ENCODE measurements around the gene CA4. TPM values are rescaled to one million over a fixed set of nuclear protein-coding genes. Genes with fewer than 3 reads are reported as not detected.

Gene CA4
- total RNA-seq, 1 experiment from 2014 or later, result 1.4 TPM

- ChIA-PET POLR2A (no interaction called here), CTCF (no interaction called here)
- intact Hi-C loops (cut with micrococcal nuclease; ENCODE audit: unreplicated experiment) (loop anchor here (10.0 kb wide), 1 partner anchor 322 kb away; the partner anchor contains the start of gene CHCT1), in situ Hi-C loops (cut with HindIII; ENCODE audit: low pct_unique_long_range_greater_than_20kb, low sequenced_read_pairs) (no loop called here)
- TF ChIP-seq, protein P1, sequence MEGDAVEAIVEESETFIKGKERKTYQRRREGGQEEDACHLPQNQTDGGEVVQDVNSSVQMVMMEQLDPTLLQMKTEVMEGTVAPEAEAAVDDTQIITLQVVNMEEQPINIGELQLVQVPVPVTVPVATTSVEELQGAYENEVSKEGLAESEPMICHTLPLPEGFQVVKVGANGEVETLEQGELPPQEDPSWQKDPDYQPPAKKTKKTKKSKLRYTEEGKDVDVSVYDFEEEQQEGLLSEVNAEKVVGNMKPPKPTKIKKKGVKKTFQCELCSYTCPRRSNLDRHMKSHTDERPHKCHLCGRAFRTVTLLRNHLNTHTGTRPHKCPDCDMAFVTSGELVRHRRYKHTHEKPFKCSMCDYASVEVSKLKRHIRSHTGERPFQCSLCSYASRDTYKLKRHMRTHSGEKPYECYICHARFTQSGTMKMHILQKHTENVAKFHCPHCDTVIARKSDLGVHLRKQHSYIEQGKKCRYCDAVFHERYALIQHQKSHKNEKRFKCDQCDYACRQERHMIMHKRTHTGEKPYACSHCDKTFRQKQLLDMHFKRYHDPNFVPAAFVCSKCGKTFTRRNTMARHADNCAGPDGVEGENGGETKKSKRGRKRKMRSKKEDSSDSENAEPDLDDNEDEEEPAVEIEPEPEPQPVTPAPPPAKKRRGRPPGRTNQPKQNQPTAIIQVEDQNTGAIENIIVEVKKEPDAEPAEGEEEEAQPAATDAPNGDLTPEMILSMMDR (IDR thresholded peaks at IDR 0.05), result no peak
- TF ChIP-seq, protein P2, sequence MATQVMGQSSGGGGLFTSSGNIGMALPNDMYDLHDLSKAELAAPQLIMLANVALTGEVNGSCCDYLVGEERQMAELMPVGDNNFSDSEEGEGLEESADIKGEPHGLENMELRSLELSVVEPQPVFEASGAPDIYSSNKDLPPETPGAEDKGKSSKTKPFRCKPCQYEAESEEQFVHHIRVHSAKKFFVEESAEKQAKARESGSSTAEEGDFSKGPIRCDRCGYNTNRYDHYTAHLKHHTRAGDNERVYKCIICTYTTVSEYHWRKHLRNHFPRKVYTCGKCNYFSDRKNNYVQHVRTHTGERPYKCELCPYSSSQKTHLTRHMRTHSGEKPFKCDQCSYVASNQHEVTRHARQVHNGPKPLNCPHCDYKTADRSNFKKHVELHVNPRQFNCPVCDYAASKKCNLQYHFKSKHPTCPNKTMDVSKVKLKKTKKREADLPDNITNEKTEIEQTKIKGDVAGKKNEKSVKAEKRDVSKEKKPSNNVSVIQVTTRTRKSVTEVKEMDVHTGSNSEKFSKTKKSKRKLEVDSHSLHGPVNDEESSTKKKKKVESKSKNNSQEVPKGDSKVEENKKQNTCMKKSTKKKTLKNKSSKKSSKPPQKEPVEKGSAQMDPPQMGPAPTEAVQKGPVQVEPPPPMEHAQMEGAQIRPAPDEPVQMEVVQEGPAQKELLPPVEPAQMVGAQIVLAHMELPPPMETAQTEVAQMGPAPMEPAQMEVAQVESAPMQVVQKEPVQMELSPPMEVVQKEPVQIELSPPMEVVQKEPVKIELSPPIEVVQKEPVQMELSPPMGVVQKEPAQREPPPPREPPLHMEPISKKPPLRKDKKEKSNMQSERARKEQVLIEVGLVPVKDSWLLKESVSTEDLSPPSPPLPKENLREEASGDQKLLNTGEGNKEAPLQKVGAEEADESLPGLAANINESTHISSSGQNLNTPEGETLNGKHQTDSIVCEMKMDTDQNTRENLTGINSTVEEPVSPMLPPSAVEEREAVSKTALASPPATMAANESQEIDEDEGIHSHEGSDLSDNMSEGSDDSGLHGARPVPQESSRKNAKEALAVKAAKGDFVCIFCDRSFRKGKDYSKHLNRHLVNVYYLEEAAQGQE (IDR thresholded peaks at IDR 0.05; ENCODE audit: insufficient read depth in 1 of 2, low read depth in 2 of 2, low read length in 1 of 2), result no peak
- no peak for TF ChIP-seq TCF7L2 (IDR thresholded peaks at IDR 0.05; ENCODE audit: low read depth, low read length)
- TF ChIP-seq SIN3A (IDR thresholded peaks at IDR 0.05; ENCODE audit: borderline replicate concordance, insufficient read depth, low read depth, low read length), result no peak
- TF ChIP-seq POLR2AphosphoS5 (IDR thresholded peaks at IDR 0.05; ENCODE audit: low read depth, low read length), result no peak
- BruUV-seq (replicated peaks), result no TSS peak
- Histone ChIP-seq H3K27ac (ENCODE audit: low read length) (no peak overlapping the region; the same call in 1 of the 2 replicates), H3K27me3 (ENCODE audit: control insufficient read depth, insufficient read depth, low read length) (no peaks in the 10 kb centered on the region), H3K9me3 (ENCODE audit: control insufficient read depth, insufficient read depth, low read depth, low read length) (no peaks in the 10 kb centered on the region), H3K4me1 (ENCODE audit: control insufficient read depth, insufficient read depth, low read length) (no peaks in the 10 kb centered on the region), H3K36me3 (ENCODE audit: control insufficient read depth, insufficient read depth, low read length) (no peaks in the 10 kb centered on the region), H3K4me3 (ENCODE audit: low read depth in 2 of 2, low read length in 2 of 2) (peak overlapping the region; percentile 17 to 36; a peak in 3 of 4 replicates)
- peak; percentile 85 for ATAC-seq
- no peak for DNase-seq (ENCODE audit: low read depth, low spot score)
Observed at GRCh38 chr17:60102632-60103096, 47.1 kb upstream of the CA4 start.

- Histone ChIP-seq H3K36me3 (ENCODE audit: control insufficient read depth, insufficient read depth, low read length) (no peaks in the 10 kb centered on the region), H3K4me3 (ENCODE audit: low read depth in 2 of 2, low read length in 2 of 2) (no peak overlapping the region), H3K4me1 (ENCODE audit: control insufficient read depth, insufficient read depth, low read length) (no peaks in the 10 kb centered on the region), H3K9me3 (ENCODE audit: control insufficient read depth, insufficient read depth, low read depth, low read length) (no peaks in the 10 kb centered on the region), H3K27me3 (ENCODE audit: control insufficient read depth, insufficient read depth, low read length) (no peaks in the 10 kb centered on the region), H3K27ac (ENCODE audit: low read length) (no peak overlapping the region)
- BruUV-seq (replicated peaks), result no TSS peak
- POLR2A ChIA-PET, result no interaction called here
- intact Hi-C loops (cut with micrococcal nuclease; ENCODE audit: unreplicated experiment), result loop anchor here (10.0 kb wide), 1 partner anchor 321 kb away; the partner anchor contains the start of gene CHCT1
- TF ChIP-seq, protein P1 (IDR thresholded peaks at IDR 0.05), result no peak
- no peak for TF ChIP-seq TCF7L2 (IDR thresholded peaks at IDR 0.05; ENCODE audit: low read depth, low read length)
- TF ChIP-seq, protein P2 (IDR thresholded peaks at IDR 0.05; ENCODE audit: insufficient read depth in 1 of 2, low read depth in 2 of 2, low read length in 1 of 2), result no peak
- ATAC-seq (no peak), DNase-seq (ENCODE audit: low read depth, low spot score) (no peak)
- in situ Hi-C loops (cut with HindIII; ENCODE audit: low pct_unique_long_range_greater_than_20kb, low sequenced_read_pairs), result no loop called here
- CTCF ChIA-PET, result no interaction called here
Observed at GRCh38 chr17:60103957-60104356, 45.8 kb upstream of the CA4 start.

All from Panc1 (cell line).